K562 (cell line): Measurements from ENCODE around the gene KIF9. TPM values are rescaled to one million over a fixed set of nuclear protein-coding genes. Genes with fewer than 3 reads are reported as not detected.

Experiments used
- CAMTA2 ChIP-seq: fragments of 250-450 bp; sonication (Bioruptor Pico); conservative IDR thresholded peaks from 2 replicates; pipeline ENCODE4 v1.5.1; 2022
- CEBPB ChIP-seq: fragments of 450-650 bp; IDR thresholded peaks from 2 replicates; pipeline ENCODE4 v1.6.1; 2016; ENCODE audit warnings: missing genetic modification characterization, missing compliant biosample characterization
- DPF2 ChIP-seq: fragments of 450-650 bp; IDR thresholded peaks from 2 replicates; pipeline ENCODE4 v1.6.1; 2016
- ETV1 ChIP-seq: fragments of 450-650 bp; conservative IDR thresholded peaks from 2 replicates; pipeline ENCODE4 v1.6.1; 2016; ENCODE audit warnings: missing genetic modification characterization, control low read depth, low read depth, missing compliant biosample characterization
- HBP1 ChIP-seq: fragments of 450-650 bp; formaldehyde crosslinking; IDR thresholded peaks from 2 replicates; pipeline ENCODE4 v1.4.0; 2022; ENCODE audit warnings: missing genetic modification characterization
- HNRNPLL ChIP-seq: fragments of 200-400 bp; formaldehyde crosslinking; IDR thresholded peaks from 2 replicates; pipeline ENCODE4 v1.6.1; 2017; ENCODE audit warnings: low read length, low read depth, mild to moderate bottlenecking; ENCODE audit not compliant: poor library complexity, severe bottlenecking
- LARP7 ChIP-seq: fragments of 450-650 bp; IDR thresholded peaks from 2 replicates; pipeline ENCODE4 v1.6.1; 2016
- MCM5 ChIP-seq: fragments of 450-650 bp; IDR thresholded peaks from 2 replicates; pipeline ENCODE4 v1.6.1; 2016; ENCODE audit warnings: low read depth
- MTA1 ChIP-seq: fragments of 450-650 bp; IDR thresholded peaks from 2 replicates; pipeline ENCODE4 v1.6.1; 2017; ENCODE audit warnings: borderline replicate concordance
- NFYB ChIP-seq: IDR thresholded peaks from 2 replicates; pipeline ENCODE4 v1.6.1; 2011; ENCODE audit warnings: mild to moderate bottlenecking, moderate library complexity; ENCODE audit not compliant: insufficient read length; ENCODE audit errors: extremely low read depth
- RCOR1 ChIP-seq, 2 experiments: IDR thresholded peaks; 2 replicates each; pipeline ENCODE4 v1.6.1; 2012; ENCODE audit warnings: low read depth in 2 of 2, low read length in 2 of 2, borderline replicate concordance in 1 of 2, improper control_type of control experiment in 1 of 2
- TCF3 ChIP-seq: sonication (generic); formaldehyde crosslinking; IDR thresholded peaks from 2 replicates; pipeline ENCODE4 v1.4.0; 2020; ENCODE audit warnings: mild to moderate bottlenecking, missing genetic modification reagents
- ZBTB17 ChIP-seq: fragments of 450-650 bp; formaldehyde crosslinking; IDR thresholded peaks from 2 replicates; pipeline ENCODE4 v1.4.0; 2020; ENCODE audit warnings: mild to moderate bottlenecking
- ZEB2 ChIP-seq: fragments of 450-650 bp; IDR thresholded peaks from 2 replicates; pipeline ENCODE4 v1.6.1; 2016
- ZNF561 ChIP-seq: fragments of 450-650 bp; formaldehyde crosslinking; conservative IDR thresholded peaks from 2 replicates; pipeline ENCODE4 v1.4.0; 2020; ENCODE audit warnings: mild to moderate bottlenecking, moderate library complexity
- polyA plus RNA-seq, 8 experiments: library from polyadenylated mRNA; depleted of rRNA in 4 of 8; stranded (reverse) in 5 of 8; unstranded in 3 of 8; fragments of >200 nt; fragmentation: Nextera tagmentation in 2 of 8; fragmentation: Illumina TruSeq in 1 of 8; extraction: Ambion mirVana in 2 of 8; extraction: Trizol in 1 of 8; gene quantifications; 2 replicates each; pipeline versions ENCODE4 v1.2.1 to v1.2.3, GENCODE V29; 2011 to 2014; ENCODE audit warnings: inconsistent platforms in 1 of 8, missing spikeins in 1 of 8
- total RNA-seq, 7 experiments: library from RNA; depleted of rRNA in 6 of 7; stranded (reverse); fragments of >200 nt in 6 of 7; fragmentation: Illumina TruSeq in 2 of 7; extraction: Trizol in 2 of 7; gene quantifications; 2 replicates each; pipeline versions ENCODE4 v1.2.1 to v1.2.3, GENCODE V29; 2011 to 2021; ENCODE audit warnings: low replicate concordance in 1 of 7
- TF ChIP-seq, protein P1 (sequence below): sonication (generic); formaldehyde crosslinking; IDR thresholded peaks from 2 replicates; pipeline ENCODE4 v1.8.0; 2022; ENCODE audit warnings: mild to moderate bottlenecking, missing genetic modification reagents
- TF ChIP-seq, protein P2 (sequence below): fragments of 450-650 bp; IDR thresholded peaks from 2 replicates; pipeline ENCODE4 v1.6.1; 2018; ENCODE audit not compliant: partially characterized antibody
- TF ChIP-seq, protein P3 (sequence below): fragments of 450-650 bp; formaldehyde crosslinking; IDR thresholded peaks from 2 replicates; pipeline ENCODE4 v1.4.0; 2022; ENCODE audit warnings: mild to moderate bottlenecking, moderate library complexity

Gene KIF9
- total and polyA plus RNA-seq, 9 of the 15 experiments (the other 6 are each of a cell fraction or from before 2014, with no cell fraction given), result 16.9 to 56.9 (median 25.0) TPM

GRCh38 chr3:47299381-47300318 lies 17.1 kb upstream of the KIF9 start (continued):
- TF ChIP-seq, protein P1, sequence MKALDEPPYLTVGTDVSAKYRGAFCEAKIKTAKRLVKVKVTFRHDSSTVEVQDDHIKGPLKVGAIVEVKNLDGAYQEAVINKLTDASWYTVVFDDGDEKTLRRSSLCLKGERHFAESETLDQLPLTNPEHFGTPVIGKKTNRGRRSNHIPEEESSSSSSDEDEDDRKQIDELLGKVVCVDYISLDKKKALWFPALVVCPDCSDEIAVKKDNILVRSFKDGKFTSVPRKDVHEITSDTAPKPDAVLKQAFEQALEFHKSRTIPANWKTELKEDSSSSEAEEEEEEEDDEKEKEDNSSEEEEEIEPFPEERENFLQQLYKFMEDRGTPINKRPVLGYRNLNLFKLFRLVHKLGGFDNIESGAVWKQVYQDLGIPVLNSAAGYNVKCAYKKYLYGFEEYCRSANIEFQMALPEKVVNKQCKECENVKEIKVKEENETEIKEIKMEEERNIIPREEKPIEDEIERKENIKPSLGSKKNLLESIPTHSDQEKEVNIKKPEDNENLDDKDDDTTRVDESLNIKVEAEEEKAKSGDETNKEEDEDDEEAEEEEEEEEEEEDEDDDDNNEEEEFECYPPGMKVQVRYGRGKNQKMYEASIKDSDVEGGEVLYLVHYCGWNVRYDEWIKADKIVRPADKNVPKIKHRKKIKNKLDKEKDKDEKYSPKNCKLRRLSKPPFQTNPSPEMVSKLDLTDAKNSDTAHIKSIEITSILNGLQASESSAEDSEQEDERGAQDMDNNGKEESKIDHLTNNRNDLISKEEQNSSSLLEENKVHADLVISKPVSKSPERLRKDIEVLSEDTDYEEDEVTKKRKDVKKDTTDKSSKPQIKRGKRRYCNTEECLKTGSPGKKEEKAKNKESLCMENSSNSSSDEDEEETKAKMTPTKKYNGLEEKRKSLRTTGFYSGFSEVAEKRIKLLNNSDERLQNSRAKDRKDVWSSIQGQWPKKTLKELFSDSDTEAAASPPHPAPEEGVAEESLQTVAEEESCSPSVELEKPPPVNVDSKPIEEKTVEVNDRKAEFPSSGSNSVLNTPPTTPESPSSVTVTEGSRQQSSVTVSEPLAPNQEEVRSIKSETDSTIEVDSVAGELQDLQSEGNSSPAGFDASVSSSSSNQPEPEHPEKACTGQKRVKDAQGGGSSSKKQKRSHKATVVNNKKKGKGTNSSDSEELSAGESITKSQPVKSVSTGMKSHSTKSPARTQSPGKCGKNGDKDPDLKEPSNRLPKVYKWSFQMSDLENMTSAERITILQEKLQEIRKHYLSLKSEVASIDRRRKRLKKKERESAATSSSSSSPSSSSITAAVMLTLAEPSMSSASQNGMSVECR (CRISPR knock-in tag), result no peak
- peak; percentile 46; the same call in 1 of the 2 replicates for TF ChIP-seq DPF2
- no peak for TF ChIP-seq ZNF561 (CRISPR knock-in tag)
- TF ChIP-seq CAMTA2 (CRISPR knock-in tag), result no peak
- peak; percentile 88 for TF ChIP-seq ZEB2
- TF ChIP-seq MTA1, result 0 out of 2 replicates have a peak, but pooled peaks have one; percentile 27
- no peak; the same call in 1 of the 2 replicates for TF ChIP-seq TCF3 (CRISPR knock-in tag)
- TF ChIP-seq LARP7, result no peak
- TF ChIP-seq MCM5, result no peak
- TF ChIP-seq NFYB, result no peak
- TF ChIP-seq, protein P2, sequence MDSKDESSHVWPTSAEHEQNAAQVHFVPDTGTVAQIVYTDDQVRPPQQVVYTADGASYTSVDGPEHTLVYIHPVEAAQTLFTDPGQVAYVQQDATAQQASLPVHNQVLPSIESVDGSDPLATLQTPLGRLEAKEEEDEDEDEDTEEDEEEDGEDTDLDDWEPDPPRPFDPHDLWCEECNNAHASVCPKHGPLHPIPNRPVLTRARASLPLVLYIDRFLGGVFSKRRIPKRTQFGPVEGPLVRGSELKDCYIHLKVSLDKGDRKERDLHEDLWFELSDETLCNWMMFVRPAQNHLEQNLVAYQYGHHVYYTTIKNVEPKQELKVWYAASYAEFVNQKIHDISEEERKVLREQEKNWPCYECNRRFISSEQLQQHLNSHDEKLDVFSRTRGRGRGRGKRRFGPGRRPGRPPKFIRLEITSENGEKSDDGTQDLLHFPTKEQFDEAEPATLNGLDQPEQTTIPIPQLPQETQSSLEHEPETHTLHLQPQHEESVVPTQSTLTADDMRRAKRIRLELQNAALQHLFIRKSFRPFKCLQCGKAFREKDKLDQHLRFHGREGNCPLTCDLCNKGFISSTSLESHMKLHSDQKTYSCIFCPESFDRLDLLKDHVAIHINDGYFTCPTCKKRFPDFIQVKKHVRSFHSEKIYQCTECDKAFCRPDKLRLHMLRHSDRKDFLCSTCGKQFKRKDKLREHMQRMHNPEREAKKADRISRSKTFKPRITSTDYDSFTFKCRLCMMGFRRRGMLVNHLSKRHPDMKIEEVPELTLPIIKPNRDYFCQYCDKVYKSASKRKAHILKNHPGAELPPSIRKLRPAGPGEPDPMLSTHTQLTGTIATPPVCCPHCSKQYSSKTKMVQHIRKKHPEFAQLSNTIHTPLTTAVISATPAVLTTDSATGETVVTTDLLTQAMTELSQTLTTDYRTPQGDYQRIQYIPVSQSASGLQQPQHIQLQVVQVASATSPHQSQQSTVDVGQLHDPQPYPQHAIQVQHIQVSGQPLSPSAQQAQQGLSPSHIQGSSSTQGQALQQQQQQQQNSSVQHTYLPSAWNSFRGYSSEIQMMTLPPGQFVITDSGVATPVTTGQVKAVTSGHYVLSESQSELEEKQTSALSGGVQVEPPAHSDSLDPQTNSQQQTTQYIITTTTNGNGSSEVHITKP, result no peak
- no peak for TF ChIP-seq ETV1 (tag)
- no peak; a peak in 2 of 4 replicates for TF ChIP-seq RCOR1 (IDR thresholded peaks at IDR 0.05; ENCODE audit: borderline replicate concordance in 1 of 2, low read depth in 2 of 2, low read length in 2 of 2)
- no peak for TF ChIP-seq ZBTB17 (CRISPR knock-in tag)
- no peak for TF ChIP-seq HBP1 (CRISPR knock-in tag)
- TF ChIP-seq HNRNPLL, result no peak
- TF ChIP-seq, protein P3, sequence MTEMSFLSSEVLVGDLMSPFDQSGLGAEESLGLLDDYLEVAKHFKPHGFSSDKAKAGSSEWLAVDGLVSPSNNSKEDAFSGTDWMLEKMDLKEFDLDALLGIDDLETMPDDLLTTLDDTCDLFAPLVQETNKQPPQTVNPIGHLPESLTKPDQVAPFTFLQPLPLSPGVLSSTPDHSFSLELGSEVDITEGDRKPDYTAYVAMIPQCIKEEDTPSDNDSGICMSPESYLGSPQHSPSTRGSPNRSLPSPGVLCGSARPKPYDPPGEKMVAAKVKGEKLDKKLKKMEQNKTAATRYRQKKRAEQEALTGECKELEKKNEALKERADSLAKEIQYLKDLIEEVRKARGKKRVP (CRISPR knock-in tag), result no peak
- peak; percentile 78 for TF ChIP-seq CEBPB (tag)
